Measurements from ENCODE around the gene ABTB2.

DNA sequence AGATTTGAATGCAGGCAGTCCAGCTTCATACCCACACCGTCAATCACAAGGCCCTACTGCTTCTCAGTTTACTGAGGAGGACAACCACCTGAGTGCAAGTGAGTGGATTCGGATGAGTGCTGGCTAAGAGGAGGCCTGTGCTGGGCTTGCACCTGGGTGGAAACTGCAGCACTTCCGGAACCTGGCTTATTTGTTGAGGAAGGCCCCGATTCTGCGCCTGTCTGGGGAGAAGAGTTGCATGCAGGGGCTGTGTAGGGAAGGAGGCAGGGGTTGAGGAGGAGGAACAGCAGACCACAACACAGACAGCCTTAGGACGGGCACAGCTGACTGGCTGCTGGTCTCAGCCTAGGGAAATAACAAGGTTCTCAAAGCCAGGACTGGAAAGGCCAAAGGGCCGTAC is 20.8 kb downstream of the ABTB2 start:
- TF ChIP-seq, protein P1, sequence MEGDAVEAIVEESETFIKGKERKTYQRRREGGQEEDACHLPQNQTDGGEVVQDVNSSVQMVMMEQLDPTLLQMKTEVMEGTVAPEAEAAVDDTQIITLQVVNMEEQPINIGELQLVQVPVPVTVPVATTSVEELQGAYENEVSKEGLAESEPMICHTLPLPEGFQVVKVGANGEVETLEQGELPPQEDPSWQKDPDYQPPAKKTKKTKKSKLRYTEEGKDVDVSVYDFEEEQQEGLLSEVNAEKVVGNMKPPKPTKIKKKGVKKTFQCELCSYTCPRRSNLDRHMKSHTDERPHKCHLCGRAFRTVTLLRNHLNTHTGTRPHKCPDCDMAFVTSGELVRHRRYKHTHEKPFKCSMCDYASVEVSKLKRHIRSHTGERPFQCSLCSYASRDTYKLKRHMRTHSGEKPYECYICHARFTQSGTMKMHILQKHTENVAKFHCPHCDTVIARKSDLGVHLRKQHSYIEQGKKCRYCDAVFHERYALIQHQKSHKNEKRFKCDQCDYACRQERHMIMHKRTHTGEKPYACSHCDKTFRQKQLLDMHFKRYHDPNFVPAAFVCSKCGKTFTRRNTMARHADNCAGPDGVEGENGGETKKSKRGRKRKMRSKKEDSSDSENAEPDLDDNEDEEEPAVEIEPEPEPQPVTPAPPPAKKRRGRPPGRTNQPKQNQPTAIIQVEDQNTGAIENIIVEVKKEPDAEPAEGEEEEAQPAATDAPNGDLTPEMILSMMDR (IDR thresholded peaks at IDR 0.05), result no peak
- no peak for TF ChIP-seq RFX5 (IDR thresholded peaks at IDR 0.05)
- TF ChIP-seq CHD2 (IDR thresholded peaks at IDR 0.05; ENCODE audit: low read length, partially characterized antibody), result no peak
- TF ChIP-seq POLR2A (IDR thresholded peaks at IDR 0.05; ENCODE audit: low read length), result no peak
- TF ChIP-seq SREBF2 (IDR thresholded peaks at IDR 0.05), result no peak
- TF ChIP-seq EP300 (IDR thresholded peaks at IDR 0.05), result no peak
- no peak for TF ChIP-seq RAD21 (conservative IDR thresholded peaks at IDR 0.05 in 1 of 2, IDR thresholded peaks at IDR 0.05 in 1 of 2)

All from A549 (cell line).